22Rv1 (cell line): ENCODE results near the gene ZBTB32.

Experiments used
- CTCF ChIP-seq: fragments of 450-650 bp; IDR thresholded peaks from 2 replicates; pipeline ENCODE4 v1.5.1; 2017; ENCODE audit warnings: mild to moderate bottlenecking
- ZFX ChIP-seq: fragments of 450-650 bp; IDR thresholded peaks from 2 replicates; pipeline ENCODE4 v1.6.1; 2017; ENCODE audit warnings: antibody characterized with exemption, borderline replicate concordance

- TF ChIP-seq CTCF = no peak
- no peak for TF ChIP-seq ZFX
These were observed 56.5 kb downstream of the ZBTB32 start for GRCh38 chr19:35760711-35761349.
